ENCODE data around the gene PRSS23. TPM values are rescaled to one million over a fixed set of nuclear protein-coding genes. Genes with fewer than 3 reads are reported as not detected.
"Not testable (repeated sequence)": the region's sequence is repeated elsewhere in the genome, so short reads cannot be mapped to it uniquely, and the experiment has no call there.

PRSS23 gene
- total and polyA plus RNA-seq, 2 donors (not counting 3 experiments of a cell fraction or from before 2014, with no cell fraction given): 146 to 278 TPM

DNA sequence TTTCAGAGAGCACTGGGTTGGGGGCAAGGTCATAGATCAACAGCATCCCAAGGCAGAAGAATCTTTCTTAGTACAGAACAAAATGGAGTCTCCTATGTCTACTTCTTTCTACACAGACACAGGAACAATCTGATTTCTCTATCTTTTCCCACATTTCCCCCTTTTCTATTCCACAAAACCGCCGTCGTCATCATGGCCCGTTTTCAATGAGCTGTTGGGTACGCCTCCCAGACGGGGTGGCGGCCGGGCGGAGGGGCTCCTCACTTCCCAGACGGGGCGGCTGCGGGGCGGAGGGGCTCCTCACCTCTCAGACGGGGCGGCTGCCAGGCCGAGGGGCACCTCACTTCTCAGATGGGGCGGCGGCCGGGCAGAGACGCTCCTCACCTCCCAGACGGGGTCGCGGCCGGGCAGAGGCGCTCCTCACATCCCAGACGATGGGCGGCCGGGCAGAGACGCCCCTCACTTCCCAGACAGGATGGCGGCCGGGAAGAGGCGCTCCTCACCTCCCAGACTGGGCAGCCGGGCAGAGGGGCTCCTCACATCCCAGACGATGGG, 29.8 kb upstream of the PRSS23 start:
- CTCF ChIA-PET; dilution Hi-C loops (cut with MboI; ENCODE audit: extremely low pct_ligation_motif_present, low sequenced_read_pairs); H3K36me3 ChIP-seq (ENCODE audit: control insufficient read depth in 2 of 2, extremely low read depth in 1 of 2, insufficient read depth in 2 of 2, low read length in 2 of 2); H3K4me1 ChIP-seq (ENCODE audit: control insufficient read depth, extremely low read depth, insufficient read depth, low read length); DNase-seq (ENCODE audit: low read depth, low spot score); H3K9ac ChIP-seq (replicated peaks; ENCODE audit: extremely low read depth, insufficient read depth, low read length); FAIRE-seq; H3K4me2 ChIP-seq (ENCODE audit: insufficient read depth, low read length); intact Hi-C loops (cut with micrococcal nuclease); H3K9me3 ChIP-seq (replicated peaks; ENCODE audit: control insufficient read depth, insufficient read depth, low read length); H3K9me1 ChIP-seq (replicated peaks; ENCODE audit: control insufficient read depth, extremely low read depth, insufficient read depth, low read length); H2AFZ ChIP-seq (ENCODE audit: low read depth, low read length); H4K20me1 ChIP-seq (replicated peaks; ENCODE audit: control insufficient read depth, extremely low read depth, insufficient read depth, low read length); H3K27me3 ChIP-seq (ENCODE audit: control insufficient read depth in 2 of 2, insufficient read depth in 2 of 2, low read length in 2 of 2); H3K27ac ChIP-seq (ENCODE audit: insufficient read depth, low read depth, low read length); POLR2A ChIA-PET; H3K79me2 ChIP-seq (ENCODE audit: control insufficient read depth, insufficient read depth, low read length); H3K4me3 ChIP-seq (replicated peaks in 1 of 3; ENCODE audit: insufficient read depth in 1 of 3, low read depth in 1 of 3, low read length in 3 of 3); BruUV-seq (replicated peaks): not testable (repeated sequence)

GRCh38 chr11:86772999-86773398, 27.3 kb upstream of the PRSS23 start:
- intact Hi-C loops (cut with micrococcal nuclease): no loop called here
- H3K27me3 ChIP-seq (ENCODE audit: control insufficient read depth in 2 of 2, insufficient read depth in 2 of 2, low read length in 2 of 2): no peaks in the 10 kb centered on the region
- no peaks in the 10 kb centered on the region for H3K4me1 ChIP-seq (ENCODE audit: control insufficient read depth, extremely low read depth, insufficient read depth, low read length)
- ChIA-PET CTCF (interaction anchor here (1.1 kb wide), 1 partner anchor 21 kb away, joined by 3 read pairs; no protein-coding TSS in a partner anchor), POLR2A (no interaction called here)
- no peak overlapping the region for H3K4me2 ChIP-seq (ENCODE audit: insufficient read depth, low read length)
- dilution Hi-C loops (cut with MboI; ENCODE audit: extremely low pct_ligation_motif_present, low sequenced_read_pairs): no loop called here
- DNase-seq (ENCODE audit: low read depth, low spot score) (no peak), FAIRE-seq (no peak)
- no peak overlapping the region for H3K4me3 ChIP-seq (replicated peaks in 1 of 3; ENCODE audit: insufficient read depth in 1 of 3, low read depth in 1 of 3, low read length in 3 of 3)
- TF ChIP-seq, protein P1, sequence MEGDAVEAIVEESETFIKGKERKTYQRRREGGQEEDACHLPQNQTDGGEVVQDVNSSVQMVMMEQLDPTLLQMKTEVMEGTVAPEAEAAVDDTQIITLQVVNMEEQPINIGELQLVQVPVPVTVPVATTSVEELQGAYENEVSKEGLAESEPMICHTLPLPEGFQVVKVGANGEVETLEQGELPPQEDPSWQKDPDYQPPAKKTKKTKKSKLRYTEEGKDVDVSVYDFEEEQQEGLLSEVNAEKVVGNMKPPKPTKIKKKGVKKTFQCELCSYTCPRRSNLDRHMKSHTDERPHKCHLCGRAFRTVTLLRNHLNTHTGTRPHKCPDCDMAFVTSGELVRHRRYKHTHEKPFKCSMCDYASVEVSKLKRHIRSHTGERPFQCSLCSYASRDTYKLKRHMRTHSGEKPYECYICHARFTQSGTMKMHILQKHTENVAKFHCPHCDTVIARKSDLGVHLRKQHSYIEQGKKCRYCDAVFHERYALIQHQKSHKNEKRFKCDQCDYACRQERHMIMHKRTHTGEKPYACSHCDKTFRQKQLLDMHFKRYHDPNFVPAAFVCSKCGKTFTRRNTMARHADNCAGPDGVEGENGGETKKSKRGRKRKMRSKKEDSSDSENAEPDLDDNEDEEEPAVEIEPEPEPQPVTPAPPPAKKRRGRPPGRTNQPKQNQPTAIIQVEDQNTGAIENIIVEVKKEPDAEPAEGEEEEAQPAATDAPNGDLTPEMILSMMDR (IDR thresholded peaks at IDR 0.05; ENCODE audit: extremely low read depth in 1 of 2, insufficient read depth in 1 of 2, low read depth in 1 of 2, low read length in 2 of 2): no peak
- H4K20me1 ChIP-seq (replicated peaks; ENCODE audit: control insufficient read depth, extremely low read depth, insufficient read depth, low read length): no peaks in the 10 kb centered on the region
- no peak overlapping the region for H2AFZ ChIP-seq (ENCODE audit: low read depth, low read length)
- no peak overlapping the region for H3K27ac ChIP-seq (ENCODE audit: insufficient read depth, low read depth, low read length)
- H3K79me2 ChIP-seq (ENCODE audit: control insufficient read depth, insufficient read depth, low read length): no peaks in the 10 kb centered on the region
- no peaks in the 10 kb centered on the region for H3K9me1 ChIP-seq (replicated peaks; ENCODE audit: control insufficient read depth, extremely low read depth, insufficient read depth, low read length)
- no peaks in the 10 kb centered on the region for H3K9me3 ChIP-seq (replicated peaks; ENCODE audit: control insufficient read depth, insufficient read depth, low read length)
- no TSS peak for BruUV-seq (replicated peaks)
- H3K9ac ChIP-seq (replicated peaks; ENCODE audit: extremely low read depth, insufficient read depth, low read length): no peak overlapping the region
- no peaks in the 10 kb centered on the region for H3K36me3 ChIP-seq (ENCODE audit: control insufficient read depth in 2 of 2, extremely low read depth in 1 of 2, insufficient read depth in 2 of 2, low read length in 2 of 2)

Data from endothelial cell of umbilical vein (primary cell).